ENCODE data around the gene BACH2.

BACH2 gene

GRCh38 chr6:90146024-90146423 lies 150.6 kb downstream of the BACH2 start:
- no peak overlapping the region for H3K4me3 ChIP-seq (ENCODE audit: low read depth, low read length)
- TF ChIP-seq CTCF (IDR thresholded peaks at IDR 0.05; ENCODE audit: borderline replicate concordance, insufficient read depth, low read depth, low read length), result no peak

DNA sequence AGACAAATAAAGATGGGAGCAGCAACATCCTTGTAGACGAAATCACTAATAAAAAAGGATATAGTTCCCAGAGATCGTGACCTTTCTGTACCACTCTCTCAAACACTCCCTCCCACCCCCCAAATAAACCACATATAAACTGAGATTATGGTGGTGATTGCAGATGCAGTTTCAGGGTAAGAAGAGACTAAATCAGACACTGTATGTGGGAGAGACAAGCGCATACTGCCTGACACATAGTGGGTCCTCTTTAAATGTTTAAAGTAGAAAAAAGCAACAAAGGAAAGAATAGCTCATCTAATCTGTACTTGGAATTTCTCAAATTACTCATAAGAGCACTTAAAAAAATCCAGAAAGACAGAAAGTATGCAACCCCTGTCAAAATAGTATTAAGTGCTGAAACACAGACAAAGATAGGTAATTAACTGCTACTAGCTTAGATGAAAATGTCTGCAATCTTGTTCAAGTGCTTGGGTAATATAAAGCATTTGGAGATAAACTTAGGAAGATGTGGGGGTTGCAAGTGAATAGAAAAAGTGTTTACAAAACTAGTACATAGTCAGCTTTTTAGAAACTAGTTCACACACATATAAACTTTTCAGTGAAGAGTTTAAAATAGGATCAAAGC lies 151.6 kb downstream of the BACH2 start:
- TF ChIP-seq CTCF (IDR thresholded peaks at IDR 0.05; ENCODE audit: borderline replicate concordance, insufficient read depth, low read depth, low read length), result no peak
- no peak overlapping the region for H3K4me3 ChIP-seq (ENCODE audit: low read depth, low read length)

DNA sequence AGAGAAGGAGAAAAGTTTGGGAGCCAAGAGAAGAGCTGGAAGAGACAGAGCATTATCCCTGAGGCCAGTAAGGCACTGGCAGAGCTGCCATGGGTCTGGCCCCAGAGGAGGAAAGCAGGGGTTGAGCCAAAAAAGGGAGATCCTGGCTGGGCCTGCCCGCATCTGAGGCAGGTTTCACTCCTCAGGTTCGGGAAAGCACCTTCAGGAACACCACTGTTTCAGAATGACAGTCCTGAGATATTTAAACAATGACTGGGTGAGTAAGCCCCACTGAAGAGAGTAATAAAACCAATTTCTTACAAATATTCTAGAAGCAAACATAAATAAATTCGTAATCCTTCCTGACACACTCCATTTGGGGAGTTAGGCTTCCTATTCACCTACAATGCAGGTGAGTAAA lies 152.2 kb downstream of the BACH2 start:
- no peak overlapping the region for H3K4me3 ChIP-seq (ENCODE audit: low read depth, low read length)
- TF ChIP-seq CTCF (IDR thresholded peaks at IDR 0.05; ENCODE audit: borderline replicate concordance, insufficient read depth, low read depth, low read length), result no peak

GRCh38 chr6:90140683-90141082 lies 156.0 kb downstream of the BACH2 start:
- no peak for TF ChIP-seq CTCF (IDR thresholded peaks at IDR 0.05; ENCODE audit: borderline replicate concordance, insufficient read depth, low read depth, low read length)
- H3K4me3 ChIP-seq (ENCODE audit: low read depth, low read length), result no peak overlapping the region

- H3K4me3 ChIP-seq (ENCODE audit: low read depth, low read length), result no peak overlapping the region
- TF ChIP-seq CTCF (IDR thresholded peaks at IDR 0.05; ENCODE audit: borderline replicate concordance, insufficient read depth, low read depth, low read length), result no peak
These were observed 157.3 kb downstream of the BACH2 start for GRCh38 chr6:90139272-90139817.

DNA sequence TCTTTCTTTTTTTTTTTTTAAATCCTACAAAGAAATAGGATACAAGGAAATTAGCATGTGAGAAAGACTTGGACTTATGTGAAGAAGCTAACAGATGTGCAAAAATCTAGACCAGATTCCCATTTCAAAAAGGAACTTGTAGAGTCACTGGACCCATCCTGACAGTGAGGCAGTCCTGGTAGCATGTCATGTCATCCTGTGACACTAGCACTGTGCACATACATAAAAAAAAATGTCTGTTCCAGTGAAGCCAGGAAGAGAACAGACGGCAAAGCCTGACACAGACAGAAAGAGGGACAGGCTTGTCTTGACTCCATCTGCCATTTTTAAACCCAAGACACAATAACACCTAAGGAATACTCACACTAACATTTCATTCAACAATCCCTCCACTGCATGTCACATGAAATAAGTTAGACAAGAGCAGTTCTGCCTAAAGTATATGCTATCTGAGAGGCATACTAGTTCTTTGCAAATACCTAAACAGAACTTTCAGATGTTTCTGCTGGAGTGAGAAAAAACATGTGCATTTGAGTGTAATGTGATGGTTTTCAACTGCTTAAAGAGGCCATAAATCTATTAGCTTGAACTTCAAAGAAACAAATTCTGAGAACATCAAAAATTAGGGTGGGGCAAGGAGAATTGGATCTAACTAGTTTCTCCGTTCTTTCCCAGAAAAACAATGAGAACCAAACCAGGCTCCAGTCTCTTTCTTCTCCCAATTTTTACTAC lies 159.6 kb downstream of the BACH2 start:
- no peak for TF ChIP-seq CTCF (IDR thresholded peaks at IDR 0.05; ENCODE audit: borderline replicate concordance, insufficient read depth, low read depth, low read length)
- no peak overlapping the region for H3K4me3 ChIP-seq (ENCODE audit: low read depth, low read length)

- H3K4me3 ChIP-seq (ENCODE audit: low read depth, low read length), result no peak overlapping the region
- no peak for TF ChIP-seq CTCF (IDR thresholded peaks at IDR 0.05; ENCODE audit: borderline replicate concordance, insufficient read depth, low read depth, low read length)
These were observed 160.5 kb downstream of the BACH2 start for GRCh38 chr6:90136176-90136575.

Measured in GM12875 (cell line).